ENCODE measurements around the gene ARIH2. TPM values are rescaled to one million over a fixed set of nuclear protein-coding genes. Genes with fewer than 3 reads are reported as not detected.

Gene ARIH2
- total RNA-seq, 1 experiment from 2014 or later, result 76.4 TPM

DNA sequence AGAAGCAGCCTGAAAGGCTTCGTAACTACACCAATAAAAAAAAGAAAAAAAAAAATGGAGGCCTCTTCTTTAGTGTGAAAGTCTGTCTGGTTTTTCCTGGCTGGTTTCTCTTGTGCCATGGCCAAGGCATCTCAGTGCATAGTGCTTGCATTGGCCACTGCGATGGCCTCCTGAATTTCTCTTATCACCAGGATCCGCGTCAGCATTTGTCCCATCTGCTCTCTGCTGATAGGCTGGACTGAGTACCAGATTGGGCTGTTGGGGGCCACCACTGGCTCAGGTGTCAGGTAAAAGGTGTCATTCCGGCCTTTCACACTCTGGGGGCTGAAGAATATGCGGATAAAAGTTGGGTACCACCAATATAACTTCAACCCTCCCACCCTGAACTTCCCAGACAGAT lies 111.7 kb downstream of the ARIH2 start:
- no peak for DNase-seq
- Histone ChIP-seq H3K36me3 (peaks cover 45% of the 10 kb centered on the region), H3K4me3 (no peak overlapping the region), H3K9me3 (no peaks in the 10 kb centered on the region), H3K27me3 (no peaks in the 10 kb centered on the region)

DNA sequence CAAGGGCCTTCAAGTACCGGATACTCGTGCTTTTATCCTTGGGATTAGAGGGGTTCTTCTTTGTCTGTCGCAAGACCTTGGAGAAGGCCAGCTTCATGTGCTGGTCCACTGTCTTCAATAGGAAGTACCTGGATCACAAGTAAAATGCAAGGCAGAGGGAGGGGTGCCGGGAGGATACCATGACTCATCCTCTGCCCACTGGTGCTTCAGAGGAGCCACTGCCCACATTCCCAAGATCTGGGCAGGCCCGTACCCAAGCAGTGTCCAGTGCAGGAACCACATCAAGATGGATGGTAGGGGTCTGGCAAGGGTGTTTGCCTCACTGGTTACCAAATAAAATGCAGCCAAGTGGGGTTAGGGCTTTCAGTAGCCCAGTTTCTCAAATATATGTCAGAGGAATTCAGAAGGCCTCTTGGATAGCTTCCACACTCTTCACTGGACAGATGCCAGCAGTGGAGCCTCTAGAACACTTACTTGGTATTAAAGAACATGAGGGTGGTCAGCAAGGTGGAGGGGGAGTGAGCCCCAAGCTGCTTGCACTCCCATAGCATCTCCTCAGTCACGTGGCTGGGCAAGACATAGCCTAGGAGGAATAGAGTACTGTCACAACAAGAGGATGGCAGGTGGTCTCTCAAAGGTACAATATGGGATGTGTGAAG lies 114.1 kb downstream of the ARIH2 start:
- no peak for DNase-seq
- Histone ChIP-seq H3K4me3 (no peak overlapping the region), H3K27me3 (no peaks in the 10 kb centered on the region), H3K36me3 (peaks cover 27% of the 10 kb centered on the region), H3K9me3 (no peaks in the 10 kb centered on the region)

DNA sequence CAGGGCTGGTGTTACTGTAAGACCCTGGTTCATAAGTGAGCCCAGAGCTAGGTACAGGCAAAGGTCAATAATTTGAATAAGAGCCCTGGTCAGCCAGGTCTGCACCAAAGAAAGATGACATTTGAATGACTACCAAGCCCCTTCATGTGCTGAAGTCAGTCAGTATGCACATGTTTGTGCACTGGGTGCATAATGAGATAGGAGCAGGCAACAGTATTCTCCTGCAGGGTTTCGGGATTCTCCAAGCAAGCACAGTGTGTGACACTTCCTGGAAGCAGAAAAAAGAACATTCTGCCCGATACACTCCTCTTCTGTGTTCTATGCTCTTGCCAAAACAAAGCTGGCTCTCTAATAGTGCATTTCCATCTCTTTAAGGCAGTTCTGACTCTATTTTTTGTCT lies 116.0 kb downstream of the ARIH2 start:
- no peaks in the 10 kb centered on the region for H3K27me3 ChIP-seq
- no peak for DNase-seq
- no peak overlapping the region for H3K4me3 ChIP-seq
- peaks cover 16% of the 10 kb centered on the region for H3K36me3 ChIP-seq
- H3K9me3 ChIP-seq, result no peaks in the 10 kb centered on the region

DNA sequence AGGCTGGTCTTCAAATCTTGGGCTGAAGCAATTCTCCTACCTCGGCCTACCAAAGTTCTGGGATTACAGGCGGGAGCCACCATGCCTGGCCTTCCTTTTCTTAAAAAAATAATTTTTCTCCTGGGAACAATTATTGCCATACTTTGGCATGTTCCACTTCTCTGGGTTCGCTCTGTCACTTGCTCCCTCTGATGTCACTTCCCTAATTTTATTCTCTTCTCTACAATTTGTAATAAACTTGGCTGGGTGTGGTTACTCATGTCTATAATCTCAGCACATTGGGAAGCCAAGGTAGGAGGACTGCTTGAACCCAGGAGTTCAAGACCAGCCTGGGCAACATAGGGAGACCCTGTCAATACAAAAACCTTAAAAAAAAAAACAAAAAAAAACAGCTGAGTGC lies 116.6 kb downstream of the ARIH2 start:
- H3K9me3 ChIP-seq, result no peaks in the 10 kb centered on the region
- H3K4me3 ChIP-seq, result no peak overlapping the region
- H3K36me3 ChIP-seq, result peaks cover 16% of the 10 kb centered on the region
- H3K27me3 ChIP-seq, result no peaks in the 10 kb centered on the region
- no peak for DNase-seq

Other genes starting within 250 kb of the ARIH2 start
- 2.0 and 4.8 TPM in 2 replicates for gene NCKIPSD, start 232.9 kb upstream of the ARIH2 start, total RNA-seq (2014; rRNA removed; shearing (Covaris generic); ENCODE audit: low replicate concordance)
- 14.6 and 15.9 TPM in 2 replicates for gene IP6K2, start 201.6 kb upstream of the ARIH2 start, total RNA-seq (2014; rRNA removed; shearing (Covaris generic); ENCODE audit: low replicate concordance)
- gene PRKAR2A, start 71.0 kb upstream of the ARIH2 start, total RNA-seq (2014; rRNA removed; shearing (Covaris generic); ENCODE audit: low replicate concordance), result 7.8 and 11.0 TPM in 2 replicates
- gene SLC25A20, start 20.0 kb upstream of the ARIH2 start, total RNA-seq (2014; rRNA removed; shearing (Covaris generic); ENCODE audit: low replicate concordance), result 17.2 and 23.4 TPM in 2 replicates
- not detected in 2 replicates for gene P4HTM, start 71.4 kb downstream of the ARIH2 start, total RNA-seq (2014; rRNA removed; shearing (Covaris generic); ENCODE audit: low replicate concordance)
- gene WDR6, start 88.5 kb downstream of the ARIH2 start, total RNA-seq (2014; rRNA removed; shearing (Covaris generic); ENCODE audit: low replicate concordance), result 72.7 and 77.2 TPM in 2 replicates
- 15.9 and 18.6 TPM in 2 replicates for gene DALRD3, start 99.7 kb downstream of the ARIH2 start, total RNA-seq (2014; rRNA removed; shearing (Covaris generic); ENCODE audit: low replicate concordance)
- gene NDUFAF3, start 103.3 kb downstream of the ARIH2 start, total RNA-seq (2014; rRNA removed; shearing (Covaris generic); ENCODE audit: low replicate concordance), result 37.8 and 91.3 TPM in 2 replicates
- gene IMPDH2, start 110.6 kb downstream of the ARIH2 start, total RNA-seq (2014; rRNA removed; shearing (Covaris generic); ENCODE audit: low replicate concordance), result 304 and 356 TPM in 2 replicates
- gene QRICH1, start 175.2 kb downstream of the ARIH2 start, total RNA-seq (2014; rRNA removed; shearing (Covaris generic); ENCODE audit: low replicate concordance), result 69.4 and 77.3 TPM in 2 replicates
- 97.3 and 152 TPM in 2 replicates for gene QARS1, start 185.9 kb downstream of the ARIH2 start, total RNA-seq (2014; rRNA removed; shearing (Covaris generic); ENCODE audit: low replicate concordance)
- gene USP19, start 202.0 kb downstream of the ARIH2 start, total RNA-seq (2014; rRNA removed; shearing (Covaris generic); ENCODE audit: low replicate concordance), result 31.5 and 120 TPM in 2 replicates
- 32.7 and 99.4 TPM in 2 replicates for gene LAMB2, start 214.2 kb downstream of the ARIH2 start, total RNA-seq (2014; rRNA removed; shearing (Covaris generic); ENCODE audit: low replicate concordance)
- 36.4 and 39.6 TPM in 2 replicates for gene CCDC71, start 247.5 kb downstream of the ARIH2 start, total RNA-seq (2014; rRNA removed; shearing (Covaris generic); ENCODE audit: low replicate concordance)